K562 (cell line): ENCODE results near the gene CYS1.

Experiments used
- EGR1 ChIP-seq: fragments of 450-650 bp; conservative IDR thresholded peaks from 2 replicates; pipeline ENCODE4 v1.6.1; 2017; ENCODE audit warnings: mild to moderate bottlenecking
- EZH2 ChIP-seq: IDR thresholded peaks from 2 replicates; pipeline ENCODE4 v1.6.1; 2012; ENCODE audit warnings: low read depth, mild to moderate bottlenecking, inconsistent platforms, low read length, borderline replicate concordance
- JUNB ChIP-seq: fragments of 450-650 bp; formaldehyde crosslinking; conservative IDR thresholded peaks from 2 replicates; pipeline ENCODE4 v1.4.0; 2020; ENCODE audit warnings: mild to moderate bottlenecking
- ZNF263 ChIP-seq: sonication (generic); formaldehyde crosslinking; IDR thresholded peaks from 2 replicates; pipeline ENCODE4 v1.8.0; 2022; ENCODE audit warnings: mild to moderate bottlenecking, missing genetic modification reagents, borderline replicate concordance

DNA sequence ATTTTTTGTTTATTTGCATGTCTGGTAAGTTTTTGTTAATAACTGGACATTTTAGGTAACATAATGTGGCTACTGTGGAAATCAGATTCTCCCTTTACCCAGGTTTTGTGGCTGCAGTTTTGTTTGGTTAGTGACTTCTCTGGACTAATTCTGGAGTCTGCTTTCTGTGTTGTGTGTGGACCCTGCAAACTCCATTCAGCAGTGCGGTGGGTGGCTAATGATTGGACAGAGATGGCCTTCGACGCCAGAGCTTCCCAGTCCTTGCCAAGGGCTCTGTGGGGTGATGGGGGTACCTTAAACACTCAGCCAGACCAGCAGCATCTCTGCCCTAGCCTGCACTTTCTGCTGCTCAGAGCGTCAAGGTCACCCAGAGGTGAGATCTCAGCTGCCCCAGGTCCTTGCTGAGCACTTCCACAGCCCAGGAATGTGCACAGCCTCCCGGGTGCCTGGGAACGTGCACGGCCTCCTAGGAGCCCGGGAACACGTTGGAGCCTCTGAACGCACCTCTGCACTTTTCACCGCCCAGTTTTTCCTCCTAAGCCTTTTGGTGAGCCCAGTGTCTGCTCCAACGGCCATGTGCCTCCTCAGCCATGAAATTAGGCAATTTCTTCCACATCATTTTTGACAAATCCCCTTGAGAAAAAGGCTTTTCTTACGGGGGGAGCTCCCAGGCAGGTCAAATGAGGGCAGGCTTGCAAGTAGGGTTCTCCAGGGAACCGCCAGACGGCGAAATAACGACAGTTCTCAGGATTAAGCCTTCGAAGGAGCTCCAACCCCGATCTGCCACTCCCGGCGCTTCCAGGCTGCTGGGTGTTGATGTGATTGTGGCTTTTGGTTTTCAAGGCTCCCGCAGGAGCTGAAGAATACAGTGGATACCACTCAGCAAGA lies 72.0 kb downstream of the CYS1 start:
- TF ChIP-seq ZNF263 (CRISPR knock-in tag) (no peak), EGR1 (no peak), JUNB (CRISPR knock-in tag) (no peak), EZH2 (no peak)
